ENCODE results near the gene PDZK1IP1.
"Not testable (repeated sequence)": the region's sequence is repeated elsewhere in the genome, so short reads cannot be mapped to it uniquely, and the experiment has no call there.

The PDZK1IP1 gene

DNA sequence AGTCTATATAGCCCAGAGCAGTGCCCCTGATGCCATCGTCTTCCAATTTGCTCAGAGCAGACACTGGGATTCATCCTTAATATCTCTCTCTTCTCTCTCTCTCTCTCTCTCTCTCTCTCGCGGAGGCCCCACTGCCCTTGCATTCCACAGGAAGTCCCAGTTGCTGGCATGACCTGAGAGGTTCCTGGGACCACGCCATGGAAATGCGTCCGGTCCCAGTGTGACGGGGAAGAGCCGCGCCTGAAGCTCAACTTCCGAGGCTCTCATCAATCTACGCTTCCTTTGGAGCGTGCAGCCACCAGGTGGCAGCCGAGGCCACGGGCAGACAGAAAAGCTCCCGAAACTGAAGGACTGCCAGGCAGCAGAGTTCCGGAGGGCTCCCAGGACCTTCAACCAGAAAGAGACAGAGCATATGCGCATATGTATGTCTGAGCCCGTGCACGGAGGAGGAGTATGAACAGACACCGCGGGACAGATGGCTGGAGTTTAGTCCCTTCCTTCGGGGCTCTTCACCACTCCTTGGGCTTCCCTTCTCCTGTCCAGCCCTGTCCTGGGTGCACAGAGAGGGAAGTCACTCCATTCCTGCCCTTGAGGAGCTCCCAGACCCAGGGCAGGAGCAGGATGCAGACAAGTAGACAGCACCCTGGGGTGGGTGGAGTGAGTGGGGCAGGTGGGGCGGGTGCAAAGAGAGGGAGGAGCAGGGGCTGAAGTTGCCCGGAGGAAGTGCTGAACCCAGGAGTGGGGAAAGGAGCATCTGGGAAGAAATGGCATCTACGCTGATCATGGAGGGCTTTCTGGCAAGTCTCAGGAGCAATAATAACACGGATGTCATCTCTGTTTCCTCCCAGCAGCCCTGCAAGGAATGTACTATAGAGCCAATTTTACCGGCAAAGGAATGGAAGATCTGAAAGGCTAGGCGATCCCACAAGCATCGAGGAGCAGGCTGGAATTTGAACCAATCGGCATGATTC, 10.5 kb downstream of the PDZK1IP1 start:
- peak; percentile 88 for DNase-seq

DNA sequence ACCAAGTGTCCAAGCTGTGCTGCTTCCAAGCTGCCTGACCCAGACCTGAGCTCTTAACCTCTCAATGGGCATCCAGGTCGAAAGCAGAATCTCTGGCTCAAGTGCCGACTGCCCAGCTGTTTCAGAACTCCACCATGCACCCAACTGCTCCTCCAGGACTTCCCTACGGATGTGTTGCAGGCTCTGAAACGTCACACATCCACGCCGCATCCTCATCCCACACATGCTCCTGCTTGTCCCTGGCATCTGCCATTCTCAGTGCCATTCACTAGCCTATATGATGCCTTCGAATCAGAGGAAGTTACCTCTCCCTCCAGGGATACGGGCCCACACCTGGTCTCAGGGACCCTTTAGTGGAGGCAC, 11.2 kb downstream of the PDZK1IP1 start:
- DNase-seq, result no peak

DNA sequence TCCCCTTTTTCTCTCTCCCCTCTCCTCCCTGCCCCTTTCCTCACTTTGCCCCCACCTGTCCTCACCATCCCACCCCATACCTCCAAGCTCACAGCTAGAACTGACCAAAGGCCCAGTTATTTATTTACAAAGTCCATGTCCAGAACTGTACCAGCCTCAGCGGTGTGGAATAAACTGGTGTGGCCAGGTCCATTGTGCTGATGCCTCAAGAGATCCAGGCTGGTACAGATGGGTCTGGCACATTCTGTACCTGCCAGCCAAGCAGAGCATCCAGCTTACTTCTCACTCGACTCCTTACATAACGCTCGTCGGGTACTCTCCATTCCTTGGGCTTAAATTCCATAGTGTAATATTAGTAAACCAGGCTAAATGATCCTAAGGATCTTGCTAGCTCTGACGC, 11.8 kb downstream of the PDZK1IP1 start:
- no peak for DNase-seq

DNA sequence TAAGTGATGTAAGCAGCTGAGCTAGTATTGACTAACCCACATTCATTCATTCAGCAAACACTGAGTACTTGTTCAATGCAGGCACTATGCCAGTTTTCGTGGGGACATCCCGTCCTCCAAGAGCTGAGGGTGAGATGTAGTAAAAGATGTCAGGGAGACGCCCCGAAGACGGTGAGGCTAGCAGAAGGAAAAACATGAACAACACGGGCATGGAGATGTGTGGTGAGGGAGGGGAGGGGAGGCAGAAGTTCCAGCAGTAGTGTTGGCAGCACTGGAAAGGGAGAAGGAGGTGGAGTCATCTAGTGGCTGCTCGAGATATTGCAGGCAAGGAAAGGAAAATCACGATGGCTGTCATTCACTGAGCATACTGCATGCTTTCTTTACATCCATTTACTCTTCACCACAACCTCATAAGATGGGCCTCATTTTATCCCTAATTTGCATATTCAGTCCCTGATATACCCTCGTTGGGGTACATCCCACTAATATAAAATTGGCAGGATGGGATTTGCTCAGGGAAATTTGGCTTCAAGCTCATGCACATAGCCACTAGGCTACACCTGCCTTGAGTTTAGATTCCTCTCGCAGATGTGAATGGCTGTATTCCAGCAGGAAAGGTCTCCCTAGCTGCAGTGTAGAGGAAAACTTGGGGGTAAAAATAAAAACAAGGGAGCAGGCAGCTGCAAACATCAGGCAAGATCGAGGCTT, 14.5 kb downstream of the PDZK1IP1 start:
- peak; percentile 67 for DNase-seq

DNA sequence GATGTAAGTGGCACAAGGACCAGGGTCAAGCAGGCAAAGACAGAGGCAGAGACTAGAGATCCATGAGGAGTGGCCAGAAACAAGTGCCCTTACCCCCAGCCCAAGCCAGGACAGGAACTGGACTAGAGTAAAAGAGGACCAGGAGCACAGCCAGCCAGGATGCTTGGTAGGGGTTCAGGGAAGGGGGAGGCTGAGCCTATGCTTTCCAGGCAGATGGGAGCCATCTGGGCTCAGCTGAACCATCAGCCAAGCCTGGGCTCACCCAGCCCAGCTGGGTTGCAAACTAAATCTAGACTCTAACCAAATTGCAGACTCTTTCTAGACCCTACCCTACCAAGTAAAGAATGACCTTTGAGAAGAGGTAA, 15.2 kb downstream of the PDZK1IP1 start:
- no peak for DNase-seq

DNA sequence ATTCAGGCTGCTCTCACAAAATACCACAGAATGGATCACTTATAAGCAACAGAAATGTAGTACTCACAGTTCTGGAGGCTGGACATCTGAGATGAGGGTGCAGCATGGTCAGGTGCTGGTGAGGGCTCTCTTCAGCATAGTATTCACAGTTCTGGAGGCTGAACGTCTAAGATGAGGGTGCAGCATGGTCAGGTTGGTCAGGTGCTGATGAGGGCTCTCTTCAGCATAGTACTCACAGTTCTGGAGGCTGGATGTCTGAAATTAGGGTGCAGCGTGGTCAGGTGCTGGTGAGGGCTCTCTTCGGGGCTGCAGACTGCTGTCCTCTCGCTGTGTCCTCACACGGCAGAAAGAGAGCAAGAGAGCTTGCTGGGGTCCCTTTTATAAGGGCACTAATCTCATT, 17.1 kb downstream of the PDZK1IP1 start:
- DNase-seq, result no peak

DNA sequence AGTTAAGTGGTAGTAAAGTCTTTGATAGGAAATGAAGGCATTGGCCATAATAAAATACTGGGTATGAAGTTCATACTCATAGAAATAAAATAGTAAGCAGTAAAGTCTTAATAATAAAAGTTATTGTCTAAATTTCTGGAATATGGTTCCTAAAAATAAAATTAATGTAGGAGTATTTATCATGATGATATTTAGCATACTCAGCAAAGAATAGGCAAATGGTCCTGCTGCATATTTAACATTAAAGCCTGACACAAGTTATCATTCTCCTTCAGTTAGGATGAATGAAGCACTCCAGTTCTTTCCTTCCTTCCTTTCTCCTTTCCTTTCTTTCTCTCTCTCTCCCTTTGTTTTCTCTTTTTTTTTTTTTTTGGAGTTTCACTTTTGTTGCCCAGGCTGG, 25.3 kb downstream of the PDZK1IP1 start:
- DNase-seq, result no peak

DNA sequence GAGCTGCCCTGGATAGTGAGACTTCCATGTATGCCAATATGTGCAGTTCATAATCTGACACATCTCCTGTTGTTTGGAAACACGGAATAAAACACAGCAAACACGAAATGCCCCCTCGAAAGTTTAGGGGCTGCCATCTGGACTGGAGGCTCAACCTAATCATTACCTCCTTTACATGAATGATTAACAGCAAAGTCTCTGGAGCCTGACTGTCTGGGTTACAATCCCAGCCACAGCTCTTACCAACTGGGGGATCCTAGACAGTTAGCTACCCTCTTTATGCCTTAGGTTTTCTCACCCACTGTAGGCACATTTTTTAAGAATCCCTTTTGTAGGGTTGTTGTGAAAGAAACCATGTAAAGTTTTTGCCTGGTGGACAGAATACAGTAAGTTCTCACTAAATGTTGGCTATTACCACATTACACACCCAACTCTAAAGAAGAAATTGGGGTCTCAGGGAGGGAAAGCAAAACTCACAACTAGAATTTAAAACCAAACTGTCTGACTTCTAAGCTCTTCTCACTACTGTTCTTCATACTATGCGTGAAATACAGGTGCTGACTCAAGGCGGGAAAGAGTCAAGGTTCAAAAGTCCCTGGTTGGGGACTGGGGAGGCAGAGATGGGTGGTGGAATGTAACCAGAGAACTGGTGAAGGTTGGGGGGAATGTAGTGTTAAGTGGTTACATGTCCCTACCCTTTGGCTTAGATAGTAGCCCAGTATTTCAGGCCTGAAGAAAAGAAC, 28.4 kb downstream of the PDZK1IP1 start:
- no peak for DNase-seq

DNA sequence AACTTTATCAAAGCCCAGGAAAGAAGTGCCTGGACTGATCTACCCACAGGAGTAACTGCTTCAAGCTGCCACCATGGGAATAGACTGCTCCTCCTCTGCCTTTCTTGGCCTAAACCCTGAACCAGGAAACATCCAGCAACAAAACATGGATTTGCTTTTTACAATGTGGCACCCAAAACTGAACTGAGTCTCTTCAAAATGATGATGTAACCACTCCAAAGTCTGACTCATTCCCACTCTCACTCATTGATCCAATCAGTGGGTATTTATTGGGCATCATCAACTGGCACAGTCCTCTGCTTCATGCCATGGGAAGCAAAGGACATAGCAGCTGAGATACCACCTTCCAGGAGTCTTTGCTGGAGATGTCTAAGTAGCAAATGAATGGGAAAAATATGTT, 29.1 kb downstream of the PDZK1IP1 start:
- no peak for DNase-seq

DNA sequence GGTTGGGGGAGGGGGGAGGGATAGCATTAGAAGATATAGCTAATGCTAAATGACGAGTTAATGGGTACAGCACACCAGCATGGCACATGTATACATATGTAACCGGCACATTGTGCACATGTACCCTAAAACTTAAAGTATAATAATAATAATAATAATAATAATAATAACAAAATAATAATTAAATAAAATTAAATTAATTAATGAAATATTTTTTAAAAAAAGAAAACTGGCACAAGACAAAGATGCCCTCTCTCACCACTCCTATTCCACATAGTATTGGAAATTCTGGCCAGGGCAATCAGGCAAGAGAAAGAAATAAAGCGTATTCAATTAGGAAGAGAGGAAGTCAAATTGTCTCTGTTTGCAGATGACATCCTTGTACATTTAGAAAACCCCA, 31.9 kb downstream of the PDZK1IP1 start:
- not testable (repeated sequence) for DNase-seq

DNA sequence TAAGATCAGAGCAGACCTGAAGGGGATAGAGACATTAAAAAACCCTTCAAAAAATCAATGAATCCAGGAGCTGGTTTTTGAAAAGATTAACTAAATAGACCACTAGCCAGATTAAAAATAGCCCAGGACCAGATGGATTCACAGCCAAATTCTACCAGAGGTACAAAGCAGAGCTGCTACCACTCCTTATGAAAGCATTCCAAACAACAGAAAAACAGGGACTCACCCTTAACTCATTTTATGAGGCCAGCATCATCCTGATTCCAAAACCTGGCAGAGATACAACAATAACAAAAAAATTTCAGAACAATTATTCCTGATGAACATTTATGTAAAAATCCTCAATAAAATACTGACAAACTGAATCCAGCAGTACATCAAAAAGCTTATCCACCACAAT, 33.4 kb downstream of the PDZK1IP1 start:
- DNase-seq, result not testable (repeated sequence)

DNA sequence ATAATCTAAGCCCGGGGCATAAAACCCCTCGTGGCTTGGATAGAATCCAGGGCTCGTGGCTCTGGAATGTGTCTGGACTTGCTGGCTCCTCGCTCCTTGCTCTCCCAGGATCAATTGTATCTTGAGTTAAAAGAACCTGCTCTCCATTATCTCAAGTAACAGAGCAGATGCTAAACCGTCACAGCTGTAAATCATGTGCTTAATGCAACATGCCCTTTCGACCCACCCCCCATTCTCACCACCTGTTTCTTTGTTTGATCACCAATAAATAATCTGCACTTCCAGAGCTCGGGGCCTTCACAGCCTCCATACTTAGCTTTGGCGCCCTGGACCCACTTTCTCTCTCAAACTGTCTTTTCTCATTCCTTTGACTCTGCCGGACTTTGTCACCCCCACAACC, 40.7 kb downstream of the PDZK1IP1 start:
- DNase-seq, result peak; percentile 53

DNA sequence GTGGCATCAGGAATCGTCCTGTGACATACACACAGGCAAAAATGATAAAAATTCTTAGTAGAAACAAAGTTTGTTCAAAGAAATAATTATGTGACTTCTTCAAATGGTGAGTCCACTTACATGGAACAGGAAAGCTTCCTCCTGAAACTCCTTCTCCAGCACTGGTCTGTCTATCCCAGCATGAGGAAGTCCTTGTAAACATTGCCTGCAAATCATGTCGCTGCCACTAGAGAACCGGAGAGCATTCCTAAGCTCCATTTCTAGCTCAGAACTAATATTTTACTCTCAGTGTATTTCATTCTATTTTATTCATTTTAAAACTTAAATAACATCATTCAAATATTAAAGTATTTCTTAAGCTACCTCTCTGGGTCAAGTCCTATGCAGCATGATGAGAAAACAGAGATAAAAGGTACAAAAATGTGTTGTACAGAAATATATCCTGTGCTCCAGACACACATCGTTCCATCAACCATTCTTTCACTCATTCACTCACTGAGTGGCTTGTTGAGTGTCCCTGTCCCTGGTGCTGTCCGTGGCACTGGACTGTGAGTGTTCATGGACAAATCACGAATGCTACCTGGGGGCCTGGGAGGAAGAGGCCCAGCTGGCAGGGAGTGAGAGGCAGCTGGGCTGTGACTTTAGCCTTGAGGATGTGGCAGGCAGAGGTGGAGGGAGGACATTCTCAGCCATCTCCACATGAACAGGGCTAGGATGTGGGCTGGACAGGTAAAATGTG, 42.6 kb downstream of the PDZK1IP1 start:
- DNase-seq, result no peak

DNA sequence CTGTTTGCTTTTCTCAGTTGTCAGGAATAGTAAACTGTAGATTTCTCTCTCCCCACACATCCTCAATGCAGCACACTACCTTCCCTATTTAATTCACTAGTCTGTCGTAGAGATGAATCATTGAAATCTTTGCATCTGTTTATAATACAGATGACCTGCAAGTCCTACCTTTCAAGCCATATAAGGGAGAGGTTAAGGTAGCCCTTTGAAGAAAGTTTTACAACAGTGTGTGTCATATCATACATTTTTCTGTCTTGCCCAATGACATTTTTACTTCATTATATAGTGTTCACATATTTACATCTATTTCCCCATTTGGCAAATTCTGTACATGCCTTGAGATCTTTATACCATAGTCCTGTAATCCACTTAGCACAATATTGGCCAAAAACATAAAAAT, 43.3 kb downstream of the PDZK1IP1 start:
- DNase-seq, result not testable (repeated sequence)

DNA sequence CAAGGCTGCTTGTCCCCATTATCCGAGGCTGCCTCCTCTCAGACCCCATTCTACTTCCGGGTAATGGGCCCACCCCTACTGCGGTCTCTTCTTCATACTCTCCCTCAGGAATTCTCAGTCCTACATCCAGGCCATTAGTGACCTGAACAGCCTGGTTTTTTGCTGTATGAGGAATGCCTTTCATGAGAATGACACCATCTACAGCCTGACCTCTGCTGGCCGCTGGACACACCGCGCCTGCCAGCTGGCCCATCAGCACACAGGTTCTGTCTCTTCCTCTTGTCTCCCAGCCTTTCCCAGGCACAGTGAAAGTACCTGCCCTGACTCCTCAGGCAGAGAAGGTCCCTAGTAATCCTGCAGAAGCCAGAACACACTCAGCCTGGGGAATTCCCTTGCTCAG, 46.2 kb downstream of the PDZK1IP1 start:
- not testable (repeated sequence) for DNase-seq

DNA sequence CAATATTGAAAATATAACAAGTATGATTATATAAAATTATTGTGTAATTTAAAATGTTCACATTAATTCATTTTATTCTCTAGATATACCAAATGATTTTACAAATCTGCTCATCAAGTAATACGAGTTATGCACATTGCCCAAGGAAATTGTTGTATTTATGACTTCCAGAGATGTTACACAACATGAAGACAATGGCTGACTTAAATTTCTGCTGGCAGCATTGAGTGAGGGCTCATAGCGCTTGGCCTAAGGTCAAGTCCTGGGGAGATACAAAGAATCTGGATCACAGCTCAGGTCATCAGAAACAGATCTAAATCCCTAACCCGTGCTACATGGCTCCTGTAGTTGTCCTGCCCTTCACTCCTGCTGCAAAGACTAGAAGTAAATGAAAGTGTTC, 49.5 kb downstream of the PDZK1IP1 start:
- DNase-seq, result not testable (repeated sequence)

DNA sequence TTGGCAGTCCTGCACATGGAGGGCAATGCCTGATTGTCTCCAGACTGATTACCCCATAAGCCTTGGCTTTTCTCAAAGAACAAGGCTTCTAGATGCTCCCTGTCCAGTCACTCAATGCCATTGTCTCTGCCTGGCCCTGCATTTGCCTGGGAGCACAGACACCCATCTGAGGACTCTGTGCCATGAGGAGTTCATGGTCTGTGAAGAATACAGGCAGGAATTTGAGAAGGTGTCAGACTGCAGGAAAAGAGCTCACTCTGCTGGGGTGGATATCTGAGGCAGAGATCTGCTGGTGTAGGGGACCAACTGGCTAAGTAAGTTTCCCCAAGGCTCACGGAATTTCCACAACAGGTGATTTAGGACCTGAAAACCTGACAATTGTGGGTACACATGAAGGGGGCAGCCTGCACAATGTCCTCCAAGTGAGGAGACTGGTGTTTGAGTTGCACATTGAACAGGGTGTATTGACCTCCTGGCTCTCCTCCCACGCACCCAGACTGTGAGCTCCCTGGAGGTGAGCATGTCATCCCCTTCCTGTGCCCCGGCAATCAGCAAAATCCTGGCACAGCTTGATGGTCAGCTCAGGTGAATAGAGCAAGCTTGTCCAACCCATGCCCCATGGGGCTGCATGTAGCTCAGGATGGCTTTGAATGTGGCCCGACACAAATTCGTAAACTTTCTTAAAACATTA, 51.8 kb downstream of the PDZK1IP1 start:
- no peak for DNase-seq

DNA sequence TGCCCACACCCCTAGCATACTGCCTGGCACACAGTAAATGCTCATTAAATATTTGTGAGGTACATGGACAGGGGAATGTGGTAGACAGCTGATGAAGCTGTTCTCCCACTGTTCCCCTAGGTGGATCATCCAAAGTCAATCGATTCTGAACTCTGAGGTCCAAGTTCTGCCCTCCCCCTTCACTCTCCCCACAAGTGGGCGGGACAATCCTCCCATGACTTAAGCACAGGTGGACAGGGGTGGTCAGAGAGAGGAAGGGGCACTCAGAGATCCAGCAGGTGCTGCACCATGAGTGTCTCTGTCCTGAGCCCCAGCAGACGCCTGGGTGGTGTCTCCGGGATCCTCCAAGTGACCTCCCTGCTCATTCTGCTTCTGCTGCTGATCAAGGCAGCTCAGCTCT, 52.6 kb downstream of the PDZK1IP1 start, which contains the start of gene CYP4A22:
Gene CYP4A22, plus strand, starts transcription at position 244 of the 400 bp plus-strand sequence. Its CDS starts 45 bp downstream, at position 289.
- DNase-seq, result no peak
